ENCODE data around the gene MAP3K2. TPM values are rescaled to one million over a fixed set of nuclear protein-coding genes. Genes with fewer than 3 reads are reported as not detected.

Gene MAP3K2
- total and polyA plus RNA-seq, 8 donors = 4.2 to 37.6 (median 22.6) TPM

DNA sequence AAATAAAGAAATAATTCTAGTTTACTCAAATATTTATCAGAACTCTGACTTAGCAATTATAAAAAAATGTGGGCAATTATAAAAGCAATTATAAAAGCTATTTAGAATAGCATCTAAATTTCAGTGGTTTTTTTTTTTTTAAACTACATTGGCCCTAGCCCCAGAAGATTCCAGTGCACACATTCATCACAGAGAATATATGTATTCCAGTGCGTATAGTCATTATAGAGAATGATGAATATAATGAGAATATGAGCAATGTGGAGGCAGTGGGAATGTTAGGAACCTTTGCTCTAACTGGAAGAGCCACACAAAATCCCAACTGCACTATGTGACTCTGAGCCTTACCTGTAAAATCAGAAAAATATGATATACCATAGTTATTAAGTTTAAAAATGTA is 10.5 kb downstream of the MAP3K2 start:
- intact Hi-C loops (cut with DNase I) = no loop called here
- Histone ChIP-seq H3K4me3 (no peak overlapping the region), H3K9me3 (no peaks in the 10 kb centered on the region), H3K36me3 (no peaks in the 10 kb centered on the region), H3K4me1 (no peaks in the 10 kb centered on the region), H3K27ac (no peak overlapping the region), H3K27me3 (no peaks in the 10 kb centered on the region)
- 95 to 100% methylated on average over 1 of the region's 1 CpG for WGBS, 2 donors
- no peak for ATAC-seq
- no peak for FAIRE-seq
- TF ChIP-seq, protein P1, sequence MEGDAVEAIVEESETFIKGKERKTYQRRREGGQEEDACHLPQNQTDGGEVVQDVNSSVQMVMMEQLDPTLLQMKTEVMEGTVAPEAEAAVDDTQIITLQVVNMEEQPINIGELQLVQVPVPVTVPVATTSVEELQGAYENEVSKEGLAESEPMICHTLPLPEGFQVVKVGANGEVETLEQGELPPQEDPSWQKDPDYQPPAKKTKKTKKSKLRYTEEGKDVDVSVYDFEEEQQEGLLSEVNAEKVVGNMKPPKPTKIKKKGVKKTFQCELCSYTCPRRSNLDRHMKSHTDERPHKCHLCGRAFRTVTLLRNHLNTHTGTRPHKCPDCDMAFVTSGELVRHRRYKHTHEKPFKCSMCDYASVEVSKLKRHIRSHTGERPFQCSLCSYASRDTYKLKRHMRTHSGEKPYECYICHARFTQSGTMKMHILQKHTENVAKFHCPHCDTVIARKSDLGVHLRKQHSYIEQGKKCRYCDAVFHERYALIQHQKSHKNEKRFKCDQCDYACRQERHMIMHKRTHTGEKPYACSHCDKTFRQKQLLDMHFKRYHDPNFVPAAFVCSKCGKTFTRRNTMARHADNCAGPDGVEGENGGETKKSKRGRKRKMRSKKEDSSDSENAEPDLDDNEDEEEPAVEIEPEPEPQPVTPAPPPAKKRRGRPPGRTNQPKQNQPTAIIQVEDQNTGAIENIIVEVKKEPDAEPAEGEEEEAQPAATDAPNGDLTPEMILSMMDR (IDR thresholded peaks at IDR 0.05) = no peak
- DNase-seq = no peak

DNA sequence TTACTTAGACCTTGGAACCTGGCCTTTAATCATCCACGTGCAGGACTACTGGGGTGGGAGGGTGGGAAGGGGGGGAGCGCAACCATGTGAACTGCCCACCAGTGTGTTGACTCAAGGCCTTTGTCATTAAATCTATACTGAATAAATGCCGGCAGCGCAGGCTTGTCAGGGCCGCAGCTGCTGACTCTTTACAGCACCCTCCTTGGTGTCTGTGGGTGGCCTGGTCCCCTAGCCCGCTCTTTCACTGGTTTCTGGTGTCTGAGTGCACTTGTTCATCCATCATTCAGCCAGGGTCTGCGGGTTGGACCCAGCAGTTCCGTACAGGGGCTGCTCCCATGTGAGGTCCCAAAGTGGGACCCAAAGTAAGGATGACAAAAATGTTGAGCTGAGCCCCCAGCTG is 11.5 kb downstream of the MAP3K2 start:
- no peaks in the 10 kb centered on the region for H3K9me3 ChIP-seq
- no peak for FAIRE-seq
- H3K4me1 ChIP-seq = no peaks in the 10 kb centered on the region
- H3K36me3 ChIP-seq = no peaks in the 10 kb centered on the region
- intact Hi-C loops (cut with DNase I) = no loop called here
- no peak for DNase-seq
- no peak overlapping the region for H3K4me3 ChIP-seq
- TF ChIP-seq, protein P1 (IDR thresholded peaks at IDR 0.05) = no peak
- no peak for ATAC-seq
- no peak overlapping the region for H3K27ac ChIP-seq
- H3K27me3 ChIP-seq = no peaks in the 10 kb centered on the region
- 74 to 75% methylated on average over 8 of the region's 8 CpGs for WGBS, 2 donors

DNA sequence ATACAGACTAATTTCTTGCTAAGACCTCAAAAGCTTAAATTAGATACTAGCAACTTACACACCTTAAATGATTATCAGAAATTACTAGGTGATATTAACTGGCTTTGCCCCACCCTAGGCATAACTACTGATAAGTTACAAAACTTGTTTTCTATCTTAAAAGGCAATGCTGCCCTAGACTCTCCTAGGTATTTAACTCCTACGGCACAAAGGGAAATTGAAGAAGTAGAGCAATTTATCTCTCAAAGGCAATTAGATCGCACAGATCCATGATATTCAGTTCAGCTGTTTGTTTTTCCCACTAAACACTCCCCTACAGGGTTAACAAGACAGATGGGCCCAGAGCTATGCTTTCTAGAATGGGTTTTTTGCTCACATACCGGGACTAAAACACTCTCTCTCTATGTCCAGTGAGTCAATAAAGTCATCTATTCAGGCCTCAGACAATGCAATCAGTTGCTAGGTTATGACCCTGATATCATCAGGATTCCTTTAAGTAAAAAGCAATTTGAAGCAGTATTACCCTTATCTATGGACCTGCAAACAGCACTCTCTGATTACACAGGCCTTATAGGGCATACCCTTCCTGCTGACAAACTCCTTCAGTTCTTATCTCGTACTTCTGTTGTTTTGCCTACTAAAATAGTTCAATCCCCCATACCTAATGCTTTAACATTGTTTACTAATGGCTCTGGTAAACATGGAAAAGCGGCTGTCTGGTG is 14.3 kb downstream of the MAP3K2 start:
- no peak for ATAC-seq
- Histone ChIP-seq H3K9me3 (no peaks in the 10 kb centered on the region), H3K36me3 (no peaks in the 10 kb centered on the region), H3K4me3 (no peak overlapping the region), H3K27ac (no peak overlapping the region), H3K4me1 (no peaks in the 10 kb centered on the region), H3K27me3 (no peaks in the 10 kb centered on the region)
- no peak for FAIRE-seq
- intact Hi-C loops (cut with DNase I) = no loop called here
- no peak for DNase-seq
- 71 to 81% methylated on average over 5 of the region's 5 CpGs for WGBS, 2 donors
- TF ChIP-seq, protein P1 (IDR thresholded peaks at IDR 0.05) = no peak

DNA sequence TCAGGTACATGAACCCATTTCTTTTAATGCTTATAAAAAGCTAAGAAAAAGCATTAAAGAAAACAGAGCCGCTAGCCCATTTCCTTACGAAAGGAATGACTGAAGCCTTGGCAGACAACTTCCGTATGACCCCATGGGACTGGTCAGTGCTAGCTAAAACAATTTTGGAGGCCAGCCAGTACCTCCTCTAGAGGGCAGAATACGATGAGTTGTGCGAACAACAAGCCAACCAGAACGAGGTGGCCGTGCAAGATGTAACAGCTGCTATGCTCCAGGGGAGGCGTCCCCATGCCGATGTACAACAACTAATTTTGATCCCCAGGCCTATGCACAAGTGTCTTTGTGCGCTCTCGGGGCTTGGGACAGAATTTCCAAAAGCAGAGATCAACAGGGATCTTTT is 16.7 kb downstream of the MAP3K2 start:
- ATAC-seq (no peak), DNase-seq (no peak), FAIRE-seq (no peak)
- peaks cover 0 to 3% (median 0%) of the 10 kb centered on the region in 3 donors for H3K4me1 ChIP-seq
- no peak overlapping the region for H3K4me3 ChIP-seq
- TF ChIP-seq, protein P1 (IDR thresholded peaks at IDR 0.05) = no peak
- intact Hi-C loops (cut with DNase I) = no loop called here
- H3K36me3 ChIP-seq = no peaks in the 10 kb centered on the region
- 94 to 96% methylated on average over 11 of the region's 11 CpGs for WGBS, 2 donors
- no peaks in the 10 kb centered on the region for H3K27me3 ChIP-seq
- H3K9me3 ChIP-seq = no peaks in the 10 kb centered on the region
- no peak overlapping the region for H3K27ac ChIP-seq

DNA sequence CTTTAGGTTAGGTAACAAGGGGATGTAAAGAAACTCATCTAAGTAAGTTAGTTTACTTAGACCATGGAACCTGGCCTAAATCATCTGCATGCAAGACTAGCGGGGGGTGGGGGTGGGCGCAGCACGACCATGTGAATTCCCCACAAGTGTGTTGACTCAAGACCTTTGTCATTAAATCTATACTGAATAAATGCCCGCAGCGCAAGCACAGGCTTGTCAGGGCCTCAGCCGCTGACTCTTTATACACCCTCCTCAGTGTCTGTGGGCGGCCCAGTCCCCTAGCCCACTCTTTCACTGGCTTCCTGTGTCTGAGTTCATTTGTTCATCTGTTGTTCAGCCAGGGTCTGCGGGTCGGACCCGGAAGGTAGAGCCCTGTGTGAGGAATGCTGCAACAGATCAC is 17.8 kb downstream of the MAP3K2 start:
- Histone ChIP-seq H3K4me3 (no peak overlapping the region), H3K27me3 (no peaks in the 10 kb centered on the region), H3K36me3 (no peaks in the 10 kb centered on the region), H3K27ac (no peak overlapping the region), H3K4me1 (peaks cover 0 to 9% (median 3%) of the 10 kb centered on the region in 3 donors), H3K9me3 (no peaks in the 10 kb centered on the region)
- ATAC-seq (no peak), FAIRE-seq (no peak), DNase-seq (no peak)
- TF ChIP-seq, protein P1 (IDR thresholded peaks at IDR 0.05) = no peak
- 97 to 98% methylated on average over 10 of the region's 10 CpGs for WGBS, 2 donors
- intact Hi-C loops (cut with DNase I) = no loop called here

Measured in pancreas (tissue), 10 donors.